ENCODE data around the gene TMEM244.

DNA sequence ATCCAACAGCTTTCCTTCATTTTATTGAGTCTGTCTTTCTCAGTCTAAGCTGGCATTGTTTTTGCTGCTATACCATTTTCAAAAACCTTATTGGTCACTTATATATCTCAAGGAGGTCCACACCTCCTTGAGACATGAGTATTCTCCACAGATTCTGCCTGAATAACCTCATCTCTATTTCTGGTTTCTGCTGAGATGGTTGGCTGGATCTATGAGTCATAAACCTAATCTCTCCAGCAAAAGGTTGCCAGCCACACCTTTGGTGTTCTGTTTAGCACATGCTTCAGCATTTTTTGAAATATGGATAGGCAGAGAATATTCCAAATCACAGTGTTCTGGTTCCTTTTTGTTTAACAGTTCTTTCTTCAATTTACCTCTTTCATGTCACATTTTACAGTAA is 40.8 kb upstream of the TMEM244 start:
- TF ChIP-seq MED1 (CRISPR knock-in tag; IDR thresholded peaks at IDR 0.05): no peak
- no peak for TF ChIP-seq CREB1 (IDR thresholded peaks at IDR 0.05)
- no peak for TF ChIP-seq CREB1 (CRISPR knock-in tag; IDR thresholded peaks at IDR 0.05)
- no peak for TF ChIP-seq ZNF720 (CRISPR knock-in tag; IDR thresholded peaks at IDR 0.05)
- no peak for TF ChIP-seq ZNF124 (CRISPR knock-in tag; IDR thresholded peaks at IDR 0.05)
- TF ChIP-seq, protein P1, sequence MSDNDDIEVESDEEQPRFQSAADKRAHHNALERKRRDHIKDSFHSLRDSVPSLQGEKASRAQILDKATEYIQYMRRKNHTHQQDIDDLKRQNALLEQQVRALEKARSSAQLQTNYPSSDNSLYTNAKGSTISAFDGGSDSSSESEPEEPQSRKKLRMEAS (IDR thresholded peaks at IDR 0.05): no peak
- TF ChIP-seq YY1 (IDR thresholded peaks at IDR 0.05; ENCODE audit: insufficient read depth, insufficient replicate concordance, low read depth, low read length): no peak
- TF ChIP-seq ZNF589 (CRISPR knock-in tag; conservative IDR thresholded peaks at IDR 0.05): no peak
- no peak for TF ChIP-seq ZNF441 (CRISPR knock-in tag; IDR thresholded peaks at IDR 0.05; ENCODE audit: borderline replicate concordance)
- no peak for TF ChIP-seq CEBPB (IDR thresholded peaks at IDR 0.05; ENCODE audit: borderline replicate concordance, low read depth, low read length)
- no peak for TF ChIP-seq SP2 (CRISPR knock-in tag; IDR thresholded peaks at IDR 0.05)
- TF ChIP-seq, protein P2, sequence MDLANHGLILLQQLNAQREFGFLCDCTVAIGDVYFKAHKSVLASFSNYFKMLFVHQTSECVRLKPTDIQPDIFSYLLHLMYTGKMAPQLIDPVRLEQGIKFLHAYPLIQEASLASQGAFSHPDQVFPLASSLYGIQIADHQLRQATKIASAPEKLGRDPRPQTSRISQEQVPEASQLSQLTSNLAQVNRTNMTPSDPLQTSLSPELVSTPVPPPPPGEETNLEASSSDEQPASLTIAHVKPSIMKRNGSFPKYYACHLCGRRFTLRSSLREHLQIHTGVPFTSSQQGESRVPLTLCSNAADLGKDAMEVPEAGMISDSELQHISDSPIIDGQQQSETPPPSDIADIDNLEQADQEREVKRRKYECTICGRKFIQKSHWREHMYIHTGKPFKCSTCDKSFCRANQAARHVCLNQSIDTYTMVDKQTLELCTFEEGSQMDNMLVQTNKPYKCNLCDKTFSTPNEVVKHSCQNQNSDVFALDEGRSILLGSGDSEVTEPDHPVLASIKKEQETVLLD (CRISPR knock-in tag; IDR thresholded peaks at IDR 0.05; ENCODE audit: low read depth): no peak
- TF ChIP-seq TOPORS (CRISPR knock-in tag; IDR thresholded peaks at IDR 0.05): no peak
- no peak for TF ChIP-seq KLF16 (CRISPR knock-in tag; IDR thresholded peaks at IDR 0.05)
